Stimulated activated CD4-positive, alpha-beta T cell treated with anti-CD3 and anti-CD28 coated beads, Interleukin-15, amount 100 ng/mL, for 24 hours (primary cell): ENCODE measurements around the gene RABGEF1.
"Not testable (repeated sequence)": the region's sequence is repeated elsewhere in the genome, so short reads cannot be mapped to it uniquely, and the experiment has no call there.

ENCODE experiments used
- DNase-seq: peaks from one replicate; pipeline ENCODE4 v3.0.0-alpha.2; 2020

The RABGEF1 gene

GRCh38 chr7:66736892-66737291, 3.6 kb upstream of the RABGEF1 start:
- no peak for DNase-seq

- no peak for DNase-seq
These were observed 2.9 kb upstream of the RABGEF1 start for GRCh38 chr7:66737667-66738066.

- DNase-seq: no peak
These were observed 1.1 kb upstream of the RABGEF1 start for GRCh38 chr7:66739477-66739876.

GRCh38 chr7:66739953-66740301, 606 bp upstream of the RABGEF1 start:
- no peak for DNase-seq

GRCh38 chr7:66740980-66741709, 612 bp downstream of the RABGEF1 start:
- DNase-seq: peak; percentile 68

- DNase-seq: no peak
These were observed 1.1 kb downstream of the RABGEF1 start for GRCh38 chr7:66741710-66742049.

- DNase-seq: not testable (repeated sequence)
These were observed 1.8 kb downstream of the RABGEF1 start for GRCh38 chr7:66742298-66742697.

GRCh38 chr7:66743920-66744319, 3.4 kb downstream of the RABGEF1 start:
- no peak for DNase-seq

- DNase-seq: no peak
These were observed 6.9 kb downstream of the RABGEF1 start for GRCh38 chr7:66747385-66747784.

GRCh38 chr7:66747881-66748511, 7.5 kb downstream of the RABGEF1 start:
- DNase-seq: no peak

GRCh38 chr7:66748791-66749190, 8.3 kb downstream of the RABGEF1 start:
- DNase-seq: no peak

GRCh38 chr7:66751945-66752344, 11.4 kb downstream of the RABGEF1 start:
- DNase-seq: no peak

- DNase-seq: no peak
These were observed 14.0 kb downstream of the RABGEF1 start for GRCh38 chr7:66754541-66754940.

GRCh38 chr7:66755059-66755458, 14.5 kb downstream of the RABGEF1 start:
- not testable (repeated sequence) for DNase-seq

- not testable (repeated sequence) for DNase-seq
These were observed 15.7 kb downstream of the RABGEF1 start for GRCh38 chr7:66756227-66756626.

GRCh38 chr7:66756889-66757288, 16.4 kb downstream of the RABGEF1 start:
- no peak for DNase-seq

GRCh38 chr7:66757939-66758338, 17.4 kb downstream of the RABGEF1 start:
- DNase-seq: no peak

GRCh38 chr7:66758950-66759628, 18.6 kb downstream of the RABGEF1 start:
- DNase-seq: peak; percentile 49

GRCh38 chr7:66763183-66763582, 22.6 kb downstream of the RABGEF1 start:
- DNase-seq: not testable (repeated sequence)

- DNase-seq: not testable (repeated sequence)
These were observed 23.3 kb downstream of the RABGEF1 start for GRCh38 chr7:66763633-66764355.

- not testable (repeated sequence) for DNase-seq
These were observed 24.4 kb downstream of the RABGEF1 start for GRCh38 chr7:66764905-66765304.

- DNase-seq: not testable (repeated sequence)
These were observed 24.9 kb downstream of the RABGEF1 start for GRCh38 chr7:66765322-66766025.

- no peak for DNase-seq
These were observed 25.5 kb downstream of the RABGEF1 start for GRCh38 chr7:66766041-66766440.
